HG03520 (cell line): ENCODE measurements around the gene LIMK2.
"Not testable (repeated sequence)": the region's sequence is repeated elsewhere in the genome, so short reads cannot be mapped to it uniquely, and the experiment has no call there.

Experiments used
- ATAC-seq: cut with Tn5 transposase; IDR thresholded peaks from one replicate; pipeline ENCODE4 v1.9.1; 2021; ENCODE audit warnings: mild to moderate bottlenecking, moderate library complexity; ENCODE audit not compliant: unreplicated experiment

The LIMK2 gene

DNA sequence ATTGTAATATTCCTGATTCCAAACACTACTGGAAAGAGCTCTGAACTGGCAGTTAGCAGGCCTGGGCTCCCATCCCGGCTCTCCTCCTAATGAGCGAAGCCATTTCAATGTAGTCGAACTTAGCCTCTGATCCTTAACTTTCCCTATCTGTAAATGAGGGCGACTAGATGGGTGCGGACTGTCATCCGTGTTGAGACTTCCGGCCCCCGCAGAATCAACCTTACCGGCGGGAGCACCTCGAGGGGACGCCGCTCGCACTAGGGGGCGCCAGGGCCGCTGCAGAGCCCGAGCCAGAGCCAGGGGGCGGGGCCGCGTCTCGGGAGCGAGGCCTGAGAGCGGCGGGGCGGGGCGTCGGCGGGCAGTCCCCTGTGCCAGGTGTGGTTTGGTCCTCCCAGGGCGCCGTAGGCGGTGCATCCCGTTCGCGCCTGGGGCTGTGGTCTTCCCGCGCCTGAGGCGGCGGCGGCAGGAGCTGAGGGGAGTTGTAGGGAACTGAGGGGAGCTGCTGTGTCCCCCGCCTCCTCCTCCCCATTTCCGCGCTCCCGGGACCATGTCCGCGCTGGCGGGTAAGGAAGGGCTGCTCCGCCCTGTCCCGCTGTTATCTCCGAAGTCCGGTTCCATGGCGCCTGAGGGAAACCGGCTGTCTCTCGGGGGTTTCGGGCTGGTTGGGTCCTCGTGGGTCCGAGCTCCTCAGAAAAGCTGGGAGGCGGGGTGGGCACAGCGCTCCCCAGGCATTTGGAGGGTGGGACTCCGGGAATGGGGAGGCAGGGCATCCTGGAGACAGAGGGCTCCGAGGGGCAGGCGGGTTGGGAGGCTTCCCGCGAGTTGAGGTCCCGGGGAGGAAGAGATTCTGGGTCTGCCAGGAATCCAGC is at the start of gene LIMK2:
TSS of gene LIMK2 (plus strand) at position 437 of the 869 bp plus-strand sequence. CDS start at position 548, 111 bp downstream.
- peak; percentile 84 for ATAC-seq

DNA sequence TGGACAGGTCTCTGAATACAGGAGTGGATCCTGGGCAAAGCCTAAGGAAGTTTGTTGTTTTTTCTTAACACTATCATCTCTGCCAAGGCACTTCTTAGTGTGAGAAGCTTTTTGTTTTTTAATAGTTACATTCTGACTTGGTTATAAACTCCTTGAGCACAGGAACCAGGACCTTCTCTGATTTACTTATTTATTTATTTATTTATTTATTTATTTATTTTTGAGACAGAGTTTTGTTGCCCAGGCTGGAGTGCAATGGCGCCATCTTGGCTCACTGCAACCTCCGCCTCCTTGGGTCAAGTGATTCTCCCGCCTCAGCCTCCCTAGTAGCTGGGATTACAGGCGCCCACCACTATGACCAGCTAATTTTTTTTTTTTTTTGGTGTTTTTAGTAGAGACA is 41.1 kb upstream of the LIMK2 start:
- no peak for ATAC-seq

DNA sequence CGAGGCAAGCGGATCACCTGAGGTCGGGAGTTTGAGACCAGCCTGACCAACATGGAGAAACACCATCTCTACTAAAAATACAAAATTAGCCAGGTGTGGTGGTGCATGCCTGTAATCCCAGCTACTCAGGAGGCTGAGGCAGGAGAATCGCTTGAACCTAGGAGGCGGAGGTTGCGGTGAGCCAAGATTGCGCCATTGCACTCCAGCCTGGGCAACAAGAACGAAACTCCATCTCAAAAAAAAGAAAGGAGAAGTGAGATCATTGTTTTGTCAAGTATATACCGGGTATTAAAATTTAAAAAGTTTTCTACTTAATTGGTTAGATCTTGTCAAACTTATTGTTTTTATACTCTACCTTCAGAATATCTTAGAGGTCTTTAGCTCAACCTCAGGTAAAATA is 40.4 kb upstream of the LIMK2 start:
- ATAC-seq: not testable (repeated sequence)

DNA sequence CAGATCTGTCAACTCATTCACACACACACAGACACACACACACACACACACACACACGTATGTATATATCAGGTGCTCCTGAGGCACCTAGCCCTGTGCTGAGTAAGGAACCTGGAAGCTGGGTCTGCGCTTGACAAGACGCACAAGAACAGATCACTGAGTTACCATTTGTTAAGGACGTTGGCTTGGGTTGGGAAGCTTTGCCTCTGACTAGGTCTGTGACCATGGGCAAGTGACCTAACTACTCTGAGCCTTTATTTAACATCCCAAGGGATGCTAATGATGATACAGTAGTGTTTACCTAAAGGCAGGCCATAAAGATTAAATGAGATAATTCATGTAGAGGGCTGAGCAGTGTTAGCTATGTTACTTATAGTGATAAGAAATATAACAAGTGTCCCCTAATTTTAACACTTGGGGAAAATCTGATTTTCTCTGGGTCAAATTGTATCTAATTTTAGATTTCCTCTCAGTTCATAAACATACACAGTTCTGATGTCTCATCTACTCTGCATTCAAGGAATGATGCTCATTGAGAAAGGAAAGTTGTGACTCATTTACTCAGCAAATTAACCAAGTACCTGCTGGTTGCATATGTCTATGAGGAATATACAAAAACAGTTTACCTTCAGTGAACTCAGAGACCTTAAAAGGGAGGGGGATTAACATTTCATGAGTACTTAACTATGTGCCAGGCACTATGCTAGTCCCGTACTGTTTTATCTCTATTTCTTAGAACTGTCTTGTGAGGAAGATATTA is 38.5 kb upstream of the LIMK2 start:
- no peak for ATAC-seq

DNA sequence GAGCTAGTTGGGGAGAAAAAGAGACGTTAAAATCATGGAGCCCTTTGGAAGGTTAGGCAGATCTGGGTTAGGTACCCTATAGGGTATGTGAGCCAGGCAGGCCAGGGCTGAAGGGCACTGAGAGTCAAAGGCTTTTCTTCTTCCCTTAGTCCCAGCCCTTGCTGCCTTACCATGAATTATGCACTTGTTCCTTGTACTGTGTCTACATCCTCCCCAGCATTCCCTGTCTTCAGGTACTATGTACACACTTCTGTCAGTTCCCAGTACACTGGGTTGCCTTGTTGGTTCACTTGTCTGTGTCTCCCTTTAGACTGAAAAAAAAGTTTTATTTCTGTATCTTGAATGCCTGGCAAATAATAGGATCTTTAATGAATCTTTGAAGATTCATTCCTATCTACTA is 35.2 kb upstream of the LIMK2 start:
- ATAC-seq: no peak

DNA sequence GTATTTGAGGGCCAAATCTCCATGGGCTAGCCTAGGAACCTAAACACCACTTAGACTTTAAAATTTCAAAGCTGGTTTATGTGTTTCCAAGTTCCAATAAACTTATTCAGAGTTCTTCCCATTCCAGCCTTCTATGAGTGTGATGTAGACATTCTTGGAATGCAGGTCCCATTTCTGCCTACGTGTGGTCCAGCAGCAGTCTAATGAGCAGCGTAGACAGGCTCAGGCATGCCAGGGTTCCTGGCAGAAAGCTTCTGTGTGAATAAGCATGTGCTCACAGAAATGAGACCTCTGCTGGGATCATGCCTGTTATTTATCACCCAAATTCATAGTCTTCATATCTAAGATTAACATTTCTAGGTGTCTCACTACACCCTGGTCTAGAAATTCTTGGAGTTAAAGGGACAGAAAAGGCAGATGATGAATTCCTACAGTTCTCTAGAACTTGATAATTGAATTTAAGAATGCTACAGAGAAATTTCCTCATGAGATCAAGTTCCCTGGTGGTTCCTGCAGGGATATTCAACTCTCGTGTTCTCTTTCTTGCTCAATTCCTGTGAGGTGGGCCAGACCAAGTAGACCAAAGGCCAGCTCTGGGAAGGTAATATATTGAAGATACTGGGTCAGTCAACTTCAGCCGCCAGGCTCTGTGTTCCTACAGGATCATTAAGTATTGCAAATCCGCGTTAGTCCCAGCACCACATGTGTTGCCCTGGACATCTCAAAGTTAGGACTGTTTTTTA is 34.5 kb upstream of the LIMK2 start:
- ATAC-seq: no peak

DNA sequence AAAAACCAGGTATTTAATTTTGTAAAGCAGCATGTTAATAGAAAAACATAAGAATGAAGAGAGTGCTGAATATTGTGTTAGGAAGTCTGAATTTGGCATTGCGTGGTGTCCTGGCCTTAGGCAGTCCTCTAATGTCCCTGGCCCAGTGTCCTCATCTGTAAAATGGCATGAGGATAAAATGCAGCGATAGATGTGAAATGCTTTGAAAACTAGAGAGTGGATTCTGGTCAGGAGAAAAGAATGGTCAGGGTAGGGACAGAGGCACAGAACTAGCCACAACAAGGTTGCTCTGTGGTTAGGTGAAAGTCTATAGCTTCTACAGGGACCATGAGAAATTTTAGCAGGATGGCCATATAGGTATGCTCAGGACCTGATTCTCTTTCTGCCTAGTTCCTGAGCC is 33.2 kb upstream of the LIMK2 start:
- no peak for ATAC-seq

DNA sequence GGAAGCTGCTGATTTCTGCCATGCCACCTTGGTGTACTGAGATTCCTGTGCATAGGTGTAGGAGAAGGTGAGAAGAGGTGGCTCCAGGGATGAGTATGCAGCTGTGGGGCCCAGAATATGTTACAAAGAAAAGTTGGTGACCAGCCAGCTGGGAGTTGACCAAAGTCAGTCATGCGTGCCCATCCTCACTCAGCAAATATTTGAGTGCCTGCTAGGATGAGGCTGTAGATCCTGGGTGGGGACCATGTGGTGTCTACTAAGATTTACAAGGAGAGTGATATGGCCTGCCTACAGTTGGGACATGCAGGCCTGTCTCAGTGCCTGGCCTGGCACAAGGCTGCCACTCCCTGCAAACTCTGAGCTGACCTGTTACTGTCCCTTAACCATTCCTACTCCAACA is 32.8 kb upstream of the LIMK2 start:
- no peak for ATAC-seq

DNA sequence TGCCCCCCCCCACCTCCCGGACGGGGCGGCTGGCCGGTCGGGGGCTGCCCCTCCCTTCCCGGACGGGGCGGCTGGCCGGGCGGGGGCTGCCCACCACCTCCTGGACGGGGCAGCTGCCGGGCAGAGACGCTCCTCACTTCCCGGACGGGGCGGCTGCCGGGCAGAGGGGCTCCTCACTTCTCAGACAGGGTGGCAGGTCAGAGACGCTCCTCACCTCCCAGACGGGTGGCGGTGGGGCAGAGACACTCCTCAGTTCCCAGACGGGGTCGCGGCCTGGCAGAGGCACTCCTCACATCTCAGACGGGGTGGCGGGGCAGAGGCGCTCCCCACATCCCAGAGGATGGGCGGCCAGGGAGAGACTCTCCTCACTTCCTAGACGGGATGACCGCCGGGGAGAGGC is 28.1 kb upstream of the LIMK2 start:
- no peak for ATAC-seq

DNA sequence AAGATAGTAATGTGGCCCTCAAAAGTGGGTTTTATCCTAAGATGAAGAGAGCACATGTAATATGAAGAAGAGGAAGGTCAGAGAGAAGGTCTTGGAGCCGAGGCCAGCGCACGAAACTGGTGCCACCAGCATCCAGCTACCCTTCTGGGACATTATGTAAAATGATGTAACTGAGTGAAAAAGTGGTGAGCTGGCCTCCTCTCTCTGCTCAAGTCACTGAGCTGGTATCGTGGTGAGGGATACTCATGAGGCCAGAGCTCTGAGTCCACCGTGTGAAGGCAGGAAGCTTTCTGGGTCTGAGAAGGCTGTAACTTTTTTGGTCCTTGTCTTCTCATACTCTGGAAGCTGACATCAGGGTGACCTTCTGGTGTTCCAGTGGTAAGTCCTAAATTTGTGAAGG is 27.0 kb upstream of the LIMK2 start:
- ATAC-seq: no peak

DNA sequence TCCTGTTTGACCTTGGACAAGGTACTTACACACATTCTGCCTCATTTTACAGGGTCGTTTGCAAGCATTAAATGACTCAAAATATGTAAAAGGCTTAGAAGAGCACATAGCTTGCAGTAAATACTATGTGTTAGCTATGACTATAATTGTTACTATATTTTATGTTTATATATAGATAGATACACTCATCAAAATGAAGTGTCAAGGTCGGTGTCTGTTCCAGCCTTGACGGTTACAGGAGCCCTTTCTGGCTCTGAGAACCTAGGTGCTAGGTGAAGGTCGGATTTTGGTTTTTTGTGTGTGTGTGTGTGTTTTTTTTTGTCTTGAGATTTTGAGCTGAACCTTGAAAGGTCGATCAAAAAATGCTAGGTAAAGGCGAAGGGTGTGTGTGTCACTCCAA is 24.5 kb upstream of the LIMK2 start:
- no peak for ATAC-seq

DNA sequence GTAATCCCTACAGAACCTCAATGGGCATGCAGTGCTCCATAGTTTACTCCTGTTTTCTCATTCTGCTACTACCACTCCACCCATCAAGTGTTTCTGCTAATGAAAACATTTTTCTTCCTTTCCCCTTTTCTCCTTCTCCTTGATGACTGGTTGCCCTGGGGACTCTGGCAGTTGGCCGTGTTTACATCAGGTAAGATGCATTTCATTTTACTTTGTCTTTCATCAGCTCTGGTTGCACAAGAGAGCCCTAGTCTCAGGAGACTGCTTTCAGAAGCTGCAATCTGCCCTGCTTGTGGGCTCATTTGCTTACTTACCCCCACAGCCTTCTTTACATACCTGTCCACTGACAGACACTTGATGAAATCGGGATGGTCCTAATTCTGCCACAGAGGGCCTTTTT is 19.6 kb upstream of the LIMK2 start:
- no peak for ATAC-seq

DNA sequence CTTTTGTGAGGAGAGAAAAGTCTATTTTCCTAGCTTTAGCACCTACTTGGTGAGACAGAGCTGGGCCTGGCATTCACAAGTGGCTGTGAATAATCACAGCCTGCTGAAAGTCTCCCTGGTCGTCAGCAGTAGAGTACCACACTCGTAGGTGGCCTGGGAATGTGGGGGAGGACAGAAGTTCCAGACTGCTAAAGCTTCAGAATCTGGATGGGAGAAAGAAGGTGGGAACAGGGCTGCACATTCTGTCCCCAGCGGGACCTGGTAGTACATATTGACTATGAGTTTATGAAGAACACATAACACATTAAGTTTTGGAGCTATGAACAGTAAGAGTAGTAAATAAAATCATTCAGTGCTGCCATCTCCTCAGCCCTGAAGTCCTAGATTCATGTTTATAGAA is 19.0 kb upstream of the LIMK2 start:
- no peak for ATAC-seq

DNA sequence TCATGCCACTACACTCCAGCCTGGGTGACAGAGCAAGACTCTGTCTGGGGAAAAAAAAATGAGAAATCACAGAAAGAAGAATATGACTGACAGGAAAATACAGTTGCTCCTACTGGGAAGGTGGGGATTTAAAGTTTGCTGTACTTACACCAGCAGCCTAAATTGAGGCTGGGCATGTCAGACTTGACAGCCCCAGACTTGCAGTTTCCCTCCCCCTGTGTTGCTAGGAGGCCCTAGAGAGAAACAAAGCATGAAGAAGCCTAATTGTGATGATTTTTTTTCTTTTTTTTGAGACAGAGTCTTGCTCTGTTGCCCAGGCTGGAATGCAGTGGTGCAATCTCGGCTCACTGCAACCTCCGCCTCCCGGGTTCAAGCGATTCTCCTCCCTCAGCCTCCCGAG is 17.4 kb upstream of the LIMK2 start:
- ATAC-seq: not testable (repeated sequence)

DNA sequence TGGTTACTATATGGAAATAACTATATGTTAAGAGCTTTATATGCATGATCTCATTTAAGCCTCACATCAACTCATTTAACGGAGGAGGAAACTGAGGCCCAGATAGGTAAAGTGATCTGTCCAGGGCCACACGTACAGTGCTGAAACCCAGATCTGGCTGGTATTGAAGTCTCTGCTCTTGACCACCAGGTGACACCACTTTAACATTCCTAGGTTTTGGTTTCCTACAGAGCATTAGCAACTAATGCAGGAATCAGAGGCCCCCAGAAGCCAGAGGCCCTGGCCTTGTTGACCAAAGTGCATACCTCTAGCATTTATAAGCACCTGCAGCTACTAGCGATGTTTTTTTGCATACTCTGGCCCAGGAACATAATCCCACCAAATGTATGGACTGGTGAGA is 12.9 kb upstream of the LIMK2 start:
- ATAC-seq: no peak

DNA sequence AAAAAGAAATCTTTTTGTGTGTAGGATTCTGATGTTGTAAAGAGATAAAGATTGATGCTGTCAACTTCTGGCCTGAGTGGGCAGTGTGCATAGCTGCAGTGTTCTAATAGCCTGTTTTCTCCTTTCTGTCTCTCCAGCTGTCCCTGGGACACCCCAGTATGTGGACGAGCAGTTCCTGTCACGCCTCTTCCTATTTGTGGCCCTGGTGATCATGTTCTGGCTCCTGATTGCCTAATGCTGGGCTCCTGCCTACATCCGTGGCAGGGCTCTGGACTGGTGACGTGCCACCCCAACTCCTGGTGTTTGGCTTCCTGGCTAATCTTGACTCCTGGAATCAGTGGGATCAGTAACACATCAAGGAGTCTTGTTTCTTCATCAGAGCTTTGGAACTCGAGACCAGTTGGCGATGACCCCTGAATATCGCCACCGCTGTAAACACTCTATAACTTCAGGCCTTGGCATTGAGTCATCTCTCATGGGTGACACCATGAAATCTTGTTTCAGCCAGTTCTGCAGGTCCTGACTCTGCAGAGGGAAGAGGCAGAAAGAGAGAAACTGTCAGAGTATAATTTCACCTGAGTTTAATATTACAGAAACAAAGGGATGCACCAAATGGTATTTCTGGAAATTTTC is 7.6 kb upstream of the LIMK2 start:
- not testable (repeated sequence) for ATAC-seq

DNA sequence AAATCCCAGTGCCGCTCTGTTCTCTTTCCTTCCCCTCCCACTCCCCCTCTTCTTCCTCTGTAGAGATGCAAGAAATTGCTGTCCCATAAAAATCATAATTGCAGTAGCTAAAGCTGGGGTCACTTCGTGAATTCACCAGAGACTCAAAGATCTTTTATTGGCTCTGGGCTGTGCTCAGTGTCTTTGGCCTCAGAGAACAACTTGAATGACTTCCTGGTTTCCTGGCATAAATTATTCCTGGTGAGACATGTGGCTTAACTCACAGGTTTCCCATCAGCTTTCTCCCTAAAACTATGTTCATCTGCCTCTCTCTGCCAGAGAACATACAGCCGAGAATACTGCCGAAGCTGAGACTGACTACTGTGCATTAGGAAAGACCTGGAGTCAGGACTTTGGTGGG is 7.0 kb upstream of the LIMK2 start:
- ATAC-seq: not testable (repeated sequence)

DNA sequence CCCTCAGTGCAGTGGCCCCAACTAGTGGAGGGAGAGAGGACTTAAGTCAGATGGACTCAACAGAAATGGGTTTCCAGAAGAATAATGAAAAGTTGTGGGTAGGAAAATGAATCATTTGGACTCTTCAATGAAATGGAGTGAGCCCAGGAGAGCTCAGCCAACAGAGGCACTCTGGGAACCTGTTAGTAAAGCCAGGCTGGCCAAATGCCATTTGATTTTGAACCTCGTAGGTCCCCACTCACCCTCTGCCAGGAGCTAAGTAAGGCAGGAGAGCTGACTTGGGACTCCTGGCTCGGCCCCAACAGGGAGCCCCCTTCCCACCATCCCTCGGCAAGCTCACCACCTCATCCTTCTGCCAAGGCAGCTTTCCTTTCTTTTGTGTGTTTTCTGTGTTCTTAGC is 5.6 kb upstream of the LIMK2 start:
- ATAC-seq: not testable (repeated sequence)

DNA sequence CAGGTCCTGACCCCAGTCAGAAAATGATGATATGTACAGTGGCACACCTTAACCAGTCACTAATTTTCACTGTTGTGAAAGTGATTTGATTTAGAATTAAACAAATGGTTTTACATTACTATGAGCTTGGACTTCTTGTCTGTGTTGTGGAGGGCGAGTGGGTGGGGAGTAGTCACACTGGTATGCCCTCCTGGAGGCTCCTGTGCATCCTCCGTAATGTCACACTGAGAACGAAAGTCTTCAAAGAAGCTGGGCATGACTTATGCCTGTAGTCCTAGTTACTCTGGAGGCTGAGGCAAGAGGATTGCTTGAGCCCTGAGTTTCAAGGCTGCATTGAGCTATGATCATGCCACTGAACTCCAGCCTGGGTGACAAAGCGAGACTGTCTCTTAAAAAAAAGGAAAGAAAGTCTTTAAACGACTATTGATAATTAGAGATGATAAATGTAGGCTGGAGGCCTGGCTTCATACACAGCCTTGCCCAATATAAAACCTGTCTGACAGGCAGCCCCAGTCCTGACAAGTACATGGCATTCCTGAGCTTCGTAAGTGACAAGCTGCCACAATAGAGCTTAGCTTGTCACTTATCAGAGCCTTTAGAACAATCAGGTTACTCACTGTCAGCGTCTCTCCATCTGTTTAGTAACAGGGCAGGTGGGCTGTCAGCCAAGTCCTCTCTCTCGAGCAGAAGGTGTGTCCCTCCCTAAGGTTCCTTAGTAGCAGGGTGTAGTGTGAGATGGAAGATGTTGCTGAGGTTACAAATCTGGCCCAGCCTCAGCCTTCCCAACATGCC is 5.0 kb upstream of the LIMK2 start:
- no peak for ATAC-seq
